Medulla oblongata (tissue), 1 donor: ENCODE results near the gene MTG1.
A peak's percentile ranks its signal among the peaks of the same experiment; 100 is the strongest.
"Not testable (repeated sequence)": the region's sequence is repeated elsewhere in the genome, so short reads cannot be mapped to it uniquely, and the experiment has no call there.

Source experiments
- DNase-seq: peaks from one replicate; pipeline ENCODE4 v3.0.0-alpha.2; 2015; ENCODE audit errors: extremely low spot score

MTG1 gene

DNA sequence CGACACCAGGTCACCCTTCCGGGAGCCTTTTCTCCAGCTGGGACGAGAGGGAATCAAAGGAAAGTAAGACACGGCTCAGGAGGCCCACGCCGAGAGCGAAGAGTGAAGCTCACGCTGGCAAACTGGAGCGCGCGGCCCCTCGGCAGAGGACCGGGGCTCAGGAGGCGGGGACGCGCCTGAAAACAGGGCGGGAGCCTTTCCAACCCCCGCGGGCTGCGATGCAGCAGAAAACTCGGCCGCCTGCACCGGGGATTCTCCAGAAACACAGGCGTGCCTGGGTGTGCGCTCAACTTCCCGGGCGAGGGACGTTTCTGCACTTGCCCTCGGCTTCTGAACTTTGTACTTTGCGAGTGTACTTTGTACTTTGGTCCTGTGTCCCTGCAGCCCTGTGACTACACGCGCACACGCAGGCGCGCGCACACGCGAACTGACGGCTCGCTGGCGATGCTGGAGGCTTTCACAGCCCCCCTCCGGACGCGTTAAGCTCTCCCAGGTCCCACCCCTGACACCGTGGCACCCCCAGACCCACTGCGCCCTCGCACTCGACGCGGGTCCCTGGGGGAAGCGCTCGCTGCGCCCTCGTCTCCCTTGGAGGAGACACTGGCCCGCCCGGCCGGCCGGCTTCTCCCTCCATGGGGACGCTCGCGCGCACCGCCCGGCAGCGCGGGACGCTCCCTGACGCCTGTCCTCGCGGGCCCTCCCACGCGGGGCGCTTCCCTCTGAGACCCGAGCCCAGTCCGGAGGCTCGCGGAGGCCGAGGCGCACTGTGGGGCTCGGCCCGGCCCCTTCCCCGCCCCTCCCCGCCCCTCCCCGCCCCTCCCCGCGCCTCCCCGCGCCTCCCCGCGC, 15.5 kb upstream of the MTG1 start:
- peak; percentile 69 for DNase-seq

GRCh38 chr10:133379152-133379800, 14.7 kb upstream of the MTG1 start, which contains the start of gene PAOX:
Gene PAOX, plus strand, starts transcription at chr10:133379262. Its CDS starts 55 bp downstream, at chr10:133379317.
- DNase-seq, result peak; percentile 79

- DNase-seq, result peak; percentile 36
Measured at GRCh38 chr10:133379801-133380666, 13.9 kb upstream of the MTG1 start.

DNA sequence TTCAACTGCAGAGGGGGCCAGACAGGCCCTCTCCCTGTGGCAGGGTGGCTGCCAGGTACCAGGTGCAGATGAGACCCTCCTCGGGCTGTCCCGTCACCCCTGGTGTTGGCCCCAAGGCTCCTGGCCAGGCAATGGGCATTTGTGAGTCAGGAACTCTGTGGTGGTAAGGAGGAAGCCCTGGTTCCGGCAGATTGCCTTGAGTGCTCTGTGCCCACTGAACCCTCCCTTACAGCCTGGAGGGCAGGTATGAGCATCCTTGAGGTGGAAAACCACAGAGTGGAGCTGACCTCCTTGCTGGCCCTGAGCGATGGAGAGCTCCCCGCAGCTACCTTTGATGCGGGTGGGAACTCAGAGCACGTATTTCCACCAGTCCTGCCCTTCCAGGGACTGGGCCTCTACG, 12.9 kb upstream of the MTG1 start:
- DNase-seq, result no peak

DNA sequence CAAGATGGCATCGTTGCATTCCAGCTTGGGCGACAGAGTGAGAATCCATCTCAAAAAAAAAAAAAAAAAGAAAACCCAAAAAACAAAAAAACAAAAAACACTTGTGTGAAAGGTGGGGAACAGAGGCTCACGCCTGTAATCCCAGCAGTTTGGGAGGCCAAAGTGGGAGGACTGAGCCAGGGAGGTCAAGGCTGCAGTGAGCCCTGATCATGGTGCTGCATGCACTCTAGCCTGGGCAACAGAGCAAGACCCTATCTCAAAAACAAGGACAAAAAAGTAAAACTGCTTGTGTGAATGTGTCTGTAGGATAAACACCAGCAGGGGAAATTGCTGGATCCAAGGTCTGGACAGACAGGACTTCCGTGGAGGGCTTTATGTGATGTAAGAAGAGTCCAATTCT, 10.4 kb upstream of the MTG1 start:
- no peak for DNase-seq

DNA sequence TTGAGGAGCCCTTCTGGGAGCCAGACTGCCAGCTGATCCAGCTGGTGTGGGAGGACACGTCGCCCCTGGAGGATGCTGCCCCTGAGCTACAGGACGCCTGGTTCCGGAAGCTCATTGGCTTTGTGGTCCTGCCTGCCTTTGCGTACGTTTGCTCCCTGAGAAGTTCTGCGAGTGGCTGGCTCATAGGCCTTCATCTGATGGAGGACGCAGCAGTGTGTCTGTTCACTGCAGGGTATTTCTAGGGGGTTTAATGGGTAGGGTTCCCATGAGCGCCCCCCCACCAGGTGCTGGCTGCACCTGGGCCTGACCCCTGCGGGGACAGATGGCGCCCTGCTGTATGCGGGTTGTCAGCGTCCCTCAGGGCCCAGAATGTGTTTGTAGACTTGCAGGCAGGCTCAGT, 9.9 kb upstream of the MTG1 start:
- no peak for DNase-seq

GRCh38 chr10:133385214-133385613, 8.7 kb upstream of the MTG1 start:
- DNase-seq, result no peak

DNA sequence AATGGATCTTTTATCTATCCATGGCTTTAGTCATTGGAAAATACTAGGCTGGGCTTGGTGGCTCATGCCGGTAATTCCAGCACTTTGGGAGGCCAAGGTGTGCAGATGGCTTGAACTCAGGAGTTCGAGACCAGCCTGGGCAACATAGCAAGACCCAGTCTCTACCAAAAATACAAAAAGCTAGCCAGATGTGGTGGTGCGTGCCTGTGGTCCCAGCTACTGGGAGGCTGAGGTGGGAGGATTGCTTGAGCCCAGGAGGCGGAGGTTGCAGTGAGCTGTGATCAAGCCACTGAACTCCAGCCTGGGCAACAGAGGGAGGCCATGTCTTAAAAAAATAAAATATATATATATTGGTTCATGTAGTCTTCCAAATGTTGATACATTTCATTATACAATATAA, 7.0 kb upstream of the MTG1 start:
- not testable (repeated sequence) for DNase-seq

GRCh38 chr10:133388236-133388972, 5.6 kb upstream of the MTG1 start:
- no peak for DNase-seq

GRCh38 chr10:133388973-133389818, 4.8 kb upstream of the MTG1 start:
- DNase-seq, result peak; percentile 42

DNA sequence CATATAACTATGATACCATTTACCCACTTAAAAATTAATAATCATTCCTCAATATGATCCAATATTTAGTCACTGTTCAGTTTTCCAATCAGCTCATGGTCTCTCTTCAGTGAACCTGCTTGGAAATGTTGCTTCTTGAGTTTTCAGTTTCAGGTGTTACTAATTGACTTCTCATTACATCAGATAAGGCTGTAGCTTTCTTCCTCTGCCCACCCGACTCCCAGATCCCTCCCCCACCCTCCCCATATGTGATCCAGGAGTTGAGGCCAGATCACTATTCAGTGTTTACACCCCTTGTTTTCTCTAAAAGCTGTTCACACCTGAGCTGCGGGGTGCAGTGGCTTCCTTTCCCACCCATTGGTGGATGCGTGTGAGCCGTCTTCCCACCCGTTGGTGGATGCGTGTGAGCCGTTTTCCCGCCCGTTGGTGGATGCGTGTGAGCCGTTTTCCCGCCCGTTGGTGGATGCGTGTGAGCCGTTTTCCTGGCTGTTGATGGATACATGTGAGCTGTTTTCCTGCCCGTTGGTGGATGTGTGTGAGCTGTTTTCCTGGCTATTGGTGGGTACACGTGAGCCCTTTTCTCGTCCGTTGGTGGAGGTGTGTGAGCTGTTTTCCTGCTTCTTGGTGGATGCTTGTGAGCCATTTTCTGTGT, 3.2 kb upstream of the MTG1 start:
- no peak for DNase-seq

- DNase-seq, result no peak
Measured at GRCh38 chr10:133391249-133391635, 2.7 kb upstream of the MTG1 start.

GRCh38 chr10:133391761-133392518, 2.0 kb upstream of the MTG1 start:
- no peak for DNase-seq

DNA sequence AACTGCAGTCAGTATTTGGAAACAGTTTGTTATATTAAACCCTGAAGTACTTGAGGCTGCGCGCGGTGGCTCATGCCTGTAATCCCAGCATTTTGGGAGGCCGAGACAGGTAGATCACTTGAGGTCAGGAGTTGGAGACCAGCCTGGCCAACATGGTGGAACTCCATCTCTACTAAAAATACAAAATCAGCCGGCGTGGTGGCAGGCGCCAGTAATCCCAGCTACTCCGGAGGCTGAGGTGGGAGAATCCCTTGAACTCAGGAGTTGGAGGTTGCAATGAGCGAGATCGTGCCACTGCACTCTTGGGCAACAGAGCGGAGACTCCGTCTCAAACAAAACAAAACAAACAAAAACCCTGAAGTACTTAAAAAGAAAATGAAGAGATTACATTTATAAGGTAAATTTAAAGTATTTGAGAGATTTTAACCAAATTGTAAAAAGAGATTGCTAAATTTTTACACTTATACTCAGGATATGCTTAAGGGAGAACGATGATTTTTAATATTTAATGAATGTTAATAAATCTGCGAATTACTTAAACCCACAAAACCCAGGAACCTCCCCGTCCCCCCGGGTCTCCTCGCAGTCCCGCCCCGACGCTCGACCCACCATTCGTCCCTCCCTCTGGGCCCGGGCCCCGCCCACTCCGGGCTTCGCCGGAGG, 425 bp upstream of the MTG1 start:
- no peak for DNase-seq

GRCh38 chr10:133394801-133395221, 854 bp downstream of the MTG1 start:
- no peak for DNase-seq

DNA sequence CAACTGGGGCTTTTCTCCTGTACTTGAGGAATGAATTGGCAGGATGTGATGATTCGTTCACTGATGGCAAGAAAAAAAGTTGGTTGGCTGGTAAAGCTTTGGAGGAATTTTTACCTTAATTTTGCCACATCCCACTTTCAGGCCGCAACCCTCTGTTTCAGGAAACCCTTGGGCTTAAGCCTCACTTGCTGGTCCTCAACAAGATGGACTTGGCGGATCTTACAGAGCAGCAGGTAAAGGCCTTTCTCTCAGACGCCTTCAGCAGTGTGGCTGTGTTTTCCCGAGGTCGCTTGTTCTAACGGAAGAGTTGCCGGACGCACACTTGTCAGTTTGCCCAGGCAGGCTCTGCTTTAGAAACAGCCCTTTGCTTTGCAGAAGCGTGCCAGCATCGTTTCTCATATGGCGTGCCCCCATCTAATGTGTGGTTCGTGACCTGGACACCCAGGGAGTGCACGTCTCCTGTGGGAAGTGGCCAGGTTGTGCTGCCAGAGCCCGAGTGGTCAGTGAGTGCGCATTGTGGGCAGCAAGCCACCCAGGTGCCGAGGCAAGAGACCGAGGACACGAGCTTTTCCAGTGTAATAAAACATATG, 2.2 kb downstream of the MTG1 start:
- no peak for DNase-seq

DNA sequence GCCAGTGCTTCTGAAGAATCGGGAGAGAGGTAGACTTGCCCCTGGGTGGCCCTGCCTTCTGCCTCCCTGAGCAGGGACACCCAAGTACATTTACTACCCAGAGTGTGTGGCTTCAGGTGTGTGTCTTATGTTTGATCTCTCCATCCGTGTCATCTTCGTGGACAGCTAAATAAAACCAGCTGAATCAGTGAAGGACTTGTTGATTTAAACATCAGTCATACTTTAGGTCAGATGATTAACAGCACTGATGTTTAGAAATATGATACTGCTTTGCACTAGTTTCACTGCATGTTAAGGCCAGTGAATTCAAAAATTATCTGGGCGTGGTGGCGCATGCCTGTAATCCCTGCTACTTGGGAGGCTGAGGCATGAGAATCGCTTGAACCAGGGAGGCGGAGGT, 4.0 kb downstream of the MTG1 start:
- no peak for DNase-seq

GRCh38 chr10:133399123-133399601, 5.2 kb downstream of the MTG1 start:
- DNase-seq, result no peak
